ENCODE results near the gene UGT1A6.

DNA sequence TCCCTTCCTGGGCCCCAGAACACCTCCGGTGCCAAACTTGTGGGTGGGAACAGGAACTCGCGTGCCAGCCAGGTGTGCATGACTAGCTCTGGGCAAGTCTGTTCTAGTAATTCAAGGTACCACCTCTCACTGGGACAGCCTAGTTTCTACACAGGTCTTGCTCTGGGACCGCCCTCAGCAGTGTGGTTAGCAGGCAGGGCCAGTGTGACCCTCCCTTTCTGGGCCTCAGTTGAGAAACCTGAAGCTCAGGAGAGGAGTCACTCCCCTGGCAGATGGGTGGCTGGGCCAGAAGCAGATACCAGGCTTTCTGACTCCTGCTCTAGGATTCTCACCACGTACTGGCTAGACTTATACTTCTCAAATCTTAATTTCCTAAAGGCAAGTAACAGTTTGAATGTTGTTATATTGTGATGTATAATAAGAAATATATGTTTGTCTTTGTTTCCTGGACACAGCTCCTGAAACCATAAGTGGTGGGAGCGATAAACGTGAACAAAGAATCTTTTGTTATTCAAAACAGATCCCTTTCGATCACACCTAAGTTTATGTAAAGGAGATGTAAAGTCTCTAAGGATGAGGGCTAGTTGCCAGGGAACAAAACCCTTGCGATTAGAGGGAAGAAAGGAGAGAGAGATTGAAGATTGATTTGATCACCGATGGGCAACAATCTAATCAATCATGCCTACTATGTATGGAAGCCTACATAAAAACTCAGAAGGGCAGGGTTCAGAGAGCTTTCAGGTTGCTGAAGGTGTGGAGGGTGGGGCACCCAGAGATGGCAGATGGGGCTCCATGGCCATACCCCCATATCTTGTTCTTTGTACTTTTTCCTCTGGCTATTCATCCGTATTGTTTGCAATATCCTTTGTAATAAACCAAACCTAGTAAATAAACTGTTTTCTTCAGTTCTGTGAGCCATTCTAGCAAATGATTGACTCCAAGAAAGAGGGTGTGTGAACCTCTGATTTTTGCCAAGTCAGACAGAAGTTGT lies 952 bp upstream of the UGT1A6 start:
- TF ChIP-seq EZH2 (IDR thresholded peaks at IDR 0.05; ENCODE audit: insufficient read depth, poor library complexity, severe bottlenecking) = no peak
- no peak for TF ChIP-seq EZH2phosphoT487 (IDR thresholded peaks at IDR 0.05; ENCODE audit: insufficient read depth, low read depth)

Data from GM23248 (cell line).